Activated gamma-delta T cell treated with Interleukin-2 at 50 U/mL for 16 hours (primary cell): ENCODE data around the gene AMOT.

Experiments
- DNase-seq: peaks from one replicate; pipeline ENCODE4 v3.0.0-alpha.2; 2020

The AMOT gene

GRCh38 chrX:112839856-112840255 is 775 bp downstream of the AMOT start:
- no peak for DNase-seq

- DNase-seq: no peak
These were observed 3.1 kb downstream of the AMOT start for GRCh38 chrX:112837531-112837930.

- no peak for DNase-seq
These were observed 5.6 kb downstream of the AMOT start for GRCh38 chrX:112835019-112835418.

GRCh38 chrX:112834031-112834845 is 6.4 kb downstream of the AMOT start:
- no peak for DNase-seq

GRCh38 chrX:112832481-112833095 is 8.0 kb downstream of the AMOT start:
- DNase-seq: no peak

GRCh38 chrX:112830540-112830939 is 10.1 kb downstream of the AMOT start:
- DNase-seq: no peak

GRCh38 chrX:112827292-112827903 is 13.2 kb downstream of the AMOT start:
- DNase-seq: no peak

GRCh38 chrX:112826023-112826422 is 14.6 kb downstream of the AMOT start:
- DNase-seq: no peak

GRCh38 chrX:112822892-112823291 is 17.7 kb downstream of the AMOT start:
- DNase-seq: no peak

GRCh38 chrX:112820364-112821268 is 20.0 kb downstream of the AMOT start:
- no peak for DNase-seq

- DNase-seq: no peak
These were observed 20.8 kb downstream of the AMOT start for GRCh38 chrX:112819813-112820212.

GRCh38 chrX:112819008-112819640 is 21.5 kb downstream of the AMOT start:
- DNase-seq: no peak

- no peak for DNase-seq
These were observed 22.3 kb downstream of the AMOT start for GRCh38 chrX:112818114-112819007.

- no peak for DNase-seq
These were observed 23.7 kb downstream of the AMOT start for GRCh38 chrX:112816908-112817307.

- DNase-seq: no peak
These were observed 26.1 kb downstream of the AMOT start for GRCh38 chrX:112814496-112814895.

- DNase-seq: no peak
These were observed 27.9 kb downstream of the AMOT start for GRCh38 chrX:112812741-112813140.

GRCh38 chrX:112808651-112809195 is 31.9 kb downstream of the AMOT start:
- DNase-seq: no peak

GRCh38 chrX:112808007-112808406 is 32.6 kb downstream of the AMOT start:
- no peak for DNase-seq

GRCh38 chrX:112803060-112803459 is 37.6 kb downstream of the AMOT start:
- DNase-seq: no peak

GRCh38 chrX:112802541-112802940 is 38.1 kb downstream of the AMOT start:
- no peak for DNase-seq
